ENCODE results near the gene TRIM75.

DNA sequence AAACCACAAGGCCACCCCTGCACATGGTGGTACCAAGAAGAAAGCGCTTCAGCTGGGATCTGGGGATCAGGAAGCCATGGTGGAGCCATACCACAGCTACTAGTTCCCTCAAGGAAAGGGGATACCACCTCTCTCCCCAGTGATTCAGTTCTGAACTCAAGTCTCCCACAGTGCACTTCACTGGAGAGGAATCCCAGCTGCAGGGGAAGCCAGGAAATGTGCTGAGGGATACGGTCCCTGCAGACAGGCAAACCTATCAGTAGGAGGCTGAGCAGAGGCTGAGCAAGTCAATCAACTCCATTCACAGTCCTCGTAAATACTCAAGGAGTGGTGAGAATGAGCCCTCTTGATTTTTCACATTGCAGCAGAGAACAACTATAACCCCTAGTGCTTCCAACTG, 48.0 kb downstream of the TRIM75 start:
- TF ChIP-seq, protein P1, sequence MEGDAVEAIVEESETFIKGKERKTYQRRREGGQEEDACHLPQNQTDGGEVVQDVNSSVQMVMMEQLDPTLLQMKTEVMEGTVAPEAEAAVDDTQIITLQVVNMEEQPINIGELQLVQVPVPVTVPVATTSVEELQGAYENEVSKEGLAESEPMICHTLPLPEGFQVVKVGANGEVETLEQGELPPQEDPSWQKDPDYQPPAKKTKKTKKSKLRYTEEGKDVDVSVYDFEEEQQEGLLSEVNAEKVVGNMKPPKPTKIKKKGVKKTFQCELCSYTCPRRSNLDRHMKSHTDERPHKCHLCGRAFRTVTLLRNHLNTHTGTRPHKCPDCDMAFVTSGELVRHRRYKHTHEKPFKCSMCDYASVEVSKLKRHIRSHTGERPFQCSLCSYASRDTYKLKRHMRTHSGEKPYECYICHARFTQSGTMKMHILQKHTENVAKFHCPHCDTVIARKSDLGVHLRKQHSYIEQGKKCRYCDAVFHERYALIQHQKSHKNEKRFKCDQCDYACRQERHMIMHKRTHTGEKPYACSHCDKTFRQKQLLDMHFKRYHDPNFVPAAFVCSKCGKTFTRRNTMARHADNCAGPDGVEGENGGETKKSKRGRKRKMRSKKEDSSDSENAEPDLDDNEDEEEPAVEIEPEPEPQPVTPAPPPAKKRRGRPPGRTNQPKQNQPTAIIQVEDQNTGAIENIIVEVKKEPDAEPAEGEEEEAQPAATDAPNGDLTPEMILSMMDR (conservative IDR thresholded peaks at IDR 0.05): no peak
- TF ChIP-seq EZH2 (IDR thresholded peaks at IDR 0.05; ENCODE audit: low read depth): no peak
